Measurements from ENCODE around the gene GNAI3. TPM values are rescaled to one million over a fixed set of nuclear protein-coding genes. Genes with fewer than 3 reads are reported as not detected.

The GNAI3 gene
- total RNA-seq, 2 experiments from 2014 or later = 3.8 to 6.1 TPM

GRCh38 chr1:109527098-109527811, 21.2 kb upstream of the GNAI3 start:
- Histone ChIP-seq H4K20me1 (ENCODE audit: insufficient read depth, low read length) (no peaks in the 10 kb centered on the region), H3K9me2 (ENCODE audit: insufficient read depth, low read length) (no peaks in the 10 kb centered on the region), H3K9me3 (ENCODE audit: low read length) (no peaks in the 10 kb centered on the region), H3K79me2 (ENCODE audit: insufficient read depth, low read depth, low read length) (no peaks in the 10 kb centered on the region), H3K4me3 (ENCODE audit: low read depth, low read length, poor library complexity, severe bottlenecking) (no peak overlapping the region), H3K4me2 (ENCODE audit: low read length) (no peak overlapping the region), H2AFZ (ENCODE audit: low read length) (no peak overlapping the region), H3K36me3 (ENCODE audit: insufficient read depth, low read length) (no peaks in the 10 kb centered on the region), H3K4me1 (ENCODE audit: insufficient read depth, low read length, poor library complexity, severe bottlenecking) (no peaks in the 10 kb centered on the region), H3K27ac (ENCODE audit: low read depth, low read length, poor library complexity, severe bottlenecking) (no peak overlapping the region)
- ChIA-PET CTCF (ENCODE audit: unreplicated experiment) (no interaction called here), POLR2A (interaction anchor here (0.5 kb wide), 1 partner anchor 63 kb away, joined by 3 read pairs; no protein-coding TSS in a partner anchor)
- DNase-seq (ENCODE audit: low spot score) = no peak
- BruUV-seq (replicated peaks) = no TSS peak
- intact Hi-C loops (cut with micrococcal nuclease; ENCODE audit: unreplicated experiment) = no loop called here
- no peak for TF ChIP-seq EZH2phosphoT487 (IDR thresholded peaks at IDR 0.05; ENCODE audit: borderline replicate concordance, low read depth, low read length)
- no peak for TF ChIP-seq CTCF (conservative IDR thresholded peaks at IDR 0.05; ENCODE audit: low read length)

- Histone ChIP-seq H3K9me3 (ENCODE audit: low read length) (no peaks in the 10 kb centered on the region), H4K20me1 (ENCODE audit: insufficient read depth, low read length) (no peaks in the 10 kb centered on the region), H3K4me3 (ENCODE audit: low read depth, low read length, poor library complexity, severe bottlenecking) (no peak overlapping the region), H2AFZ (ENCODE audit: low read length) (no peak overlapping the region), H3K4me1 (ENCODE audit: insufficient read depth, low read length, poor library complexity, severe bottlenecking) (peaks cover 6% of the 10 kb centered on the region), H3K4me2 (ENCODE audit: low read length) (no peak overlapping the region), H3K79me2 (ENCODE audit: insufficient read depth, low read depth, low read length) (no peaks in the 10 kb centered on the region), H3K36me3 (ENCODE audit: insufficient read depth, low read length) (no peaks in the 10 kb centered on the region), H3K9me2 (ENCODE audit: insufficient read depth, low read length) (no peaks in the 10 kb centered on the region), H3K27ac (ENCODE audit: low read depth, low read length, poor library complexity, severe bottlenecking) (no peak overlapping the region)
- intact Hi-C loops (cut with micrococcal nuclease; ENCODE audit: unreplicated experiment) = no loop called here
- no TSS peak for BruUV-seq (replicated peaks)
- CTCF ChIA-PET (ENCODE audit: unreplicated experiment) = interaction anchor here (0.6 kb wide), 1 partner anchor 110 kb away, joined by 3 read pairs; no protein-coding TSS in a partner anchor
- DNase-seq (ENCODE audit: low spot score) = no peak
- TF ChIP-seq CTCF (conservative IDR thresholded peaks at IDR 0.05; ENCODE audit: low read length) (no peak), EZH2phosphoT487 (IDR thresholded peaks at IDR 0.05; ENCODE audit: borderline replicate concordance, low read depth, low read length) (no peak)
- POLR2A ChIA-PET = interaction anchor here (0.7 to 1.0 kb wide), 2 partner anchors 16 to 21 kb away, joined by 3 read pairs; no protein-coding TSS in a partner anchor
Observed at GRCh38 chr1:109527846-109528695, 20.3 kb upstream of the GNAI3 start.

Data from OCI-LY7 (cell line).